H9 (cell line): ENCODE data around the gene DCX. TPM values are rescaled to one million over a fixed set of nuclear protein-coding genes. Genes with fewer than 3 reads are reported as not detected.

ENCODE experiments used
- DNase-seq: peaks from one replicate; pipeline ENCODE4 v3.0.0-alpha.2; 2017
- H2AFZ ChIP-seq: one replicate; pipeline ENCODE4 v1.6.1; 2013; ENCODE audit warnings: mild to moderate bottlenecking, low read length, control low read depth, moderate library complexity
- H2AK5ac ChIP-seq: 2 replicates; pipeline ENCODE4 v1.6.1; 2013; ENCODE audit warnings: low read length, control low read depth, mixed read lengths; ENCODE audit not compliant: insufficient read length
- H2BK120ac ChIP-seq: one replicate; pipeline ENCODE4 v1.6.1; 2013; ENCODE audit warnings: low read depth, mild to moderate bottlenecking, low read length, control low read depth, inconsistent platforms; ENCODE audit not compliant: poor library complexity, severe bottlenecking
- H2BK12ac ChIP-seq: 2 replicates; pipeline ENCODE4 v1.6.1; 2013; ENCODE audit warnings: low read length, control low read depth, mixed read lengths, low read depth; ENCODE audit not compliant: insufficient read length
- H2BK15ac ChIP-seq: 2 replicates; pipeline ENCODE4 v1.6.1; 2013; ENCODE audit warnings: low read depth, low read length, control low read depth
- H2BK20ac ChIP-seq: one replicate; pipeline ENCODE4 v1.6.1; 2013; ENCODE audit warnings: low read depth, mild to moderate bottlenecking, low read length, control low read depth, inconsistent platforms; ENCODE audit not compliant: poor library complexity, severe bottlenecking
- H2BK5ac ChIP-seq: 2 replicates; pipeline ENCODE4 v1.6.1; 2013; ENCODE audit warnings: low read length, control low read depth, mixed read lengths; ENCODE audit not compliant: insufficient read length
- H3K14ac ChIP-seq: 2 replicates; pipeline ENCODE4 v1.6.1; 2013; ENCODE audit warnings: low read length, control low read depth; ENCODE audit not compliant: insufficient read depth
- H3K18ac ChIP-seq: 2 replicates; pipeline ENCODE4 v1.6.1; 2013; ENCODE audit warnings: low read depth, mild to moderate bottlenecking, mixed read lengths, low read length, control low read depth; ENCODE audit not compliant: insufficient read length
- H3K23ac ChIP-seq: 2 replicates; pipeline ENCODE4 v1.6.1; 2013; ENCODE audit warnings: low read length, control low read depth, mixed read lengths, low read depth; ENCODE audit not compliant: insufficient read length
- H3K23me2 ChIP-seq: 2 replicates; pipeline ENCODE4 v1.6.1; 2013; ENCODE audit warnings: low read depth, mild to moderate bottlenecking, mixed read lengths, low read length, control low read depth; ENCODE audit not compliant: insufficient read length, poor library complexity, severe bottlenecking
- H3K27ac ChIP-seq: 2 replicates; pipeline ENCODE4 v1.5.1; 2013; ENCODE audit warnings: low read length, control low read depth, mixed read lengths, low read depth; ENCODE audit not compliant: insufficient read length
- H3K27me3 ChIP-seq: 2 replicates; pipeline ENCODE4 v1.6.1; 2013; ENCODE audit warnings: low read length, control low read depth, inconsistent platforms; ENCODE audit not compliant: insufficient read depth
- H3K4ac ChIP-seq: 2 replicates; pipeline ENCODE4 v1.6.1; 2013; ENCODE audit warnings: low read depth, mild to moderate bottlenecking, control low read depth, inconsistent platforms, low read length, moderate library complexity
- H3K4me1 ChIP-seq: 2 replicates; pipeline ENCODE4 v1.6.1; 2013; ENCODE audit warnings: low read length, control low read depth, inconsistent platforms; ENCODE audit not compliant: insufficient read depth
- H3K4me2 ChIP-seq: 2 replicates; pipeline ENCODE4 v1.6.1; 2013; ENCODE audit warnings: low read length, control low read depth, mixed read lengths; ENCODE audit not compliant: insufficient read length, insufficient read depth
- H3K56ac ChIP-seq: 2 replicates; pipeline ENCODE4 v1.6.1; 2013; ENCODE audit warnings: low read depth, mild to moderate bottlenecking, mixed read lengths, low read length, control low read depth; ENCODE audit not compliant: insufficient read length
- H3K79me1 ChIP-seq: 2 replicates; pipeline ENCODE4 v1.6.1; 2013; ENCODE audit warnings: low read depth, mild to moderate bottlenecking, moderate library complexity, low read length, control low read depth, inconsistent platforms; ENCODE audit not compliant: insufficient read depth, poor library complexity, severe bottlenecking
- H3K79me2 ChIP-seq: 2 replicates; pipeline ENCODE4 v1.6.1; 2013; ENCODE audit warnings: low read length, control low read depth, inconsistent platforms; ENCODE audit not compliant: insufficient read depth
- H3K9ac ChIP-seq: 2 replicates; pipeline ENCODE4 v1.6.1; 2013; ENCODE audit warnings: low read length, control low read depth, mixed read lengths; ENCODE audit not compliant: insufficient read length; ENCODE audit errors: extremely low read depth
- H3K9me3 ChIP-seq: one replicate; pipeline ENCODE4 v1.6.1; 2013; ENCODE audit warnings: low read depth, low read length, inconsistent platforms; ENCODE audit not compliant: control insufficient read depth
- H3T11ph ChIP-seq: one replicate; pipeline ENCODE4 v1.6.1; 2013; ENCODE audit warnings: mild to moderate bottlenecking, low read length, control low read depth, inconsistent platforms
- H4K20me1 ChIP-seq: one replicate; pipeline ENCODE4 v1.6.1; 2013; ENCODE audit not compliant: control insufficient read depth, insufficient read length, insufficient read depth
- H4K5ac ChIP-seq: 2 replicates; pipeline ENCODE4 v1.6.1; 2013; ENCODE audit warnings: low read depth, mild to moderate bottlenecking, mixed read lengths, low read length, control low read depth; ENCODE audit not compliant: insufficient read length
- H4K8ac ChIP-seq: replicated peaks from 2 replicates; pipeline ENCODE4 v1.6.1; 2013; ENCODE audit warnings: low read length, control low read depth, mixed read lengths, low read depth; ENCODE audit not compliant: insufficient read length
- H4K91ac ChIP-seq: 2 replicates; pipeline ENCODE4 v1.6.1; 2013; ENCODE audit warnings: low read depth, mild to moderate bottlenecking, moderate library complexity, mixed read lengths, low read length, control low read depth; ENCODE audit not compliant: insufficient read length
- H3K27ac Mint-ChIP-seq, 3 experiments: 2 replicates in 2 of 3; 3 replicates in 1 of 3; pipeline ENCODE4 v1.8.0; 2020 to 2021; ENCODE audit warnings: mixed read lengths in 3 of 3, mild to moderate bottlenecking in 1 of 3, moderate library complexity in 1 of 3
- H3K27me3 Mint-ChIP-seq: 2 replicates; pipeline ENCODE4 v1.8.0; 2021; ENCODE audit warnings: low read depth, mild to moderate bottlenecking, moderate library complexity, mixed read lengths
- H3K36me3 Mint-ChIP-seq, 3 experiments: 2 replicates in 2 of 3; 3 replicates in 1 of 3; pipeline ENCODE4 v1.8.0; 2020 to 2021; ENCODE audit warnings: low read depth in 3 of 3, mixed read lengths in 3 of 3; ENCODE audit not compliant: insufficient read depth in 1 of 3
- H3K4me1 Mint-ChIP-seq, 2 experiments: 2 replicates each; pipeline ENCODE4 v1.8.0; 2020; ENCODE audit warnings: mixed read lengths in 2 of 2
- H3K4me3 Mint-ChIP-seq, 2 experiments: 2 replicates in 1 of 2; 3 replicates in 1 of 2; pipeline ENCODE4 v1.8.0; 2020 to 2021; ENCODE audit warnings: mild to moderate bottlenecking in 2 of 2, mixed read lengths in 2 of 2, moderate library complexity in 1 of 2
- H3K9me3 Mint-ChIP-seq, 2 experiments: 2 replicates in 1 of 2; 3 replicates in 1 of 2; pipeline ENCODE4 v1.8.0; 2020; ENCODE audit warnings: mild to moderate bottlenecking in 2 of 2, mixed read lengths in 2 of 2, moderate library complexity in 1 of 2
- CTCF ChIP-seq: fragments of 200-600 bp; sonication (generic); conservative IDR thresholded peaks from 3 replicates; pipeline ENCODE4 v1.8.0; 2021; ENCODE audit warnings: antibody characterized with exemption, mild to moderate bottlenecking
- WGBS: extraction: QIAGEN DNeasy Blood & Tissue Kit; methylation state at CpG from one replicate; pipeline ENCODE4 v1.1.7; 2013; ENCODE audit warnings: missing lambda C conversion rate, low lambda C conversion rate, mixed read lengths; ENCODE audit not compliant: insufficient read length; ENCODE audit errors: extremely low coverage; 5-methylcytosine and 5-hydroxymethylcytosine counted together
- total RNA-seq: library from RNA; stranded (reverse); gene quantifications from 2 replicates; pipeline ENCODE4 v1.2.1, GENCODE V29; 2021

The DCX gene
- total RNA-seq, 1 experiment from 2014 or later = 2.0 TPM

DNA sequence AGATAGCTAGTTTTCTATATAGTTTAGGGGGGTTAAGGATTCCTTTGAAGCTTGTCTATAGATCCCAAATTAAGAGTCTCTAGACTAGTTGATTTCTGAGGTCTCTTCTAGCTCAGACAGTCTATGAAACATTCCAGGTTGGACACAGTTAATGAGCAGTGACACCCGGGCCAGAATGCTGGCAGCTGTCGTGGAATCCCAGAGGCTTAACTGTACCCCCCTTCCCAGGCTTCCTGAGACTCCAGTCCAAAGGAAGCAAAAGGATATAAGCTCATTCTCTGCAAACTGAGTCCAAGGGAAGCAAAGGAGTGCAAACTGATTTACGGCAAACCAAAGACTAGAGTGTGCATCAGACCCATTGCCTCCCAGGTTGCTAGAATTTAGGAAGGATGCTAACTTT lies 62.9 kb downstream of the DCX start:
- H3K23ac ChIP-seq = no peak overlapping the region
- TF ChIP-seq CTCF = no peak
- no peaks in the 10 kb centered on the region for H4K20me1 ChIP-seq
- no CpG with 5 or more reads among the region's 3 CpGs for WGBS
- H2BK12ac ChIP-seq = no peak overlapping the region
- no peaks in the 10 kb centered on the region for H3K4me1 ChIP-seq
- H3T11ph ChIP-seq = no peak overlapping the region
- H3K79me2 ChIP-seq = no peaks in the 10 kb centered on the region
- no peak overlapping the region for H3K4ac ChIP-seq
- H3K9ac ChIP-seq = no peak overlapping the region
- no peak overlapping the region for H2AFZ ChIP-seq
- no peak for DNase-seq
- no peak overlapping the region for H3K4me2 ChIP-seq
- no peak overlapping the region for H2BK15ac ChIP-seq
- H3K27me3 ChIP-seq = no peaks in the 10 kb centered on the region
- Mint-ChIP-seq H3K9me3 (peaks cover 2 to 4% of the 10 kb centered on the region in 2 experiments; a peak in 4 of 5 replicates), H3K36me3 (peaks cover 0 to 5% (median 0%) of the 10 kb centered on the region in 3 experiments; a peak in 3 of 7 replicates), H3K4me1 (no peaks in the 10 kb centered on the region), H3K27ac (no peak overlapping the region), H3K4me3 (no peak overlapping the region), H3K27me3 (no peaks in the 10 kb centered on the region)
- no peak overlapping the region for H3K56ac ChIP-seq
- no peak overlapping the region for H4K5ac ChIP-seq
- no peak overlapping the region for H4K91ac ChIP-seq
- no peaks in the 10 kb centered on the region for H3K79me1 ChIP-seq
- H2BK20ac ChIP-seq = no peak overlapping the region
- H3K9me3 ChIP-seq = no peaks in the 10 kb centered on the region
- H3K27ac ChIP-seq = no peak overlapping the region
- H4K8ac ChIP-seq = no peak overlapping the region
- no peak overlapping the region for H2BK5ac ChIP-seq
- H2AK5ac ChIP-seq = no peak overlapping the region
- no peaks in the 10 kb centered on the region for H3K23me2 ChIP-seq
- H3K14ac ChIP-seq = no peak overlapping the region
- no peak overlapping the region for H3K18ac ChIP-seq
- no peak overlapping the region for H2BK120ac ChIP-seq
